ENCODE measurements around the gene SLIT3.
A peak's percentile ranks its signal among the peaks of the same experiment; 100 is the strongest.
"Not testable (repeated sequence)": the region's sequence is repeated elsewhere in the genome, so short reads cannot be mapped to it uniquely, and the experiment has no call there.

Gene SLIT3

GRCh38 chr5:169218861-169219260, 82.1 kb downstream of the SLIT3 start:
- DNase-seq, result peak; percentile 42

GRCh38 chr5:169218176-169218575, 82.8 kb downstream of the SLIT3 start:
- no peak for DNase-seq

GRCh38 chr5:169216866-169217265, 84.1 kb downstream of the SLIT3 start:
- no peak for DNase-seq

- peak; percentile 82 for DNase-seq
Measured at GRCh38 chr5:169213479-169213878, 87.5 kb downstream of the SLIT3 start.

- not testable (repeated sequence) for DNase-seq
Measured at GRCh38 chr5:169211761-169212160, 89.2 kb downstream of the SLIT3 start.

DNA sequence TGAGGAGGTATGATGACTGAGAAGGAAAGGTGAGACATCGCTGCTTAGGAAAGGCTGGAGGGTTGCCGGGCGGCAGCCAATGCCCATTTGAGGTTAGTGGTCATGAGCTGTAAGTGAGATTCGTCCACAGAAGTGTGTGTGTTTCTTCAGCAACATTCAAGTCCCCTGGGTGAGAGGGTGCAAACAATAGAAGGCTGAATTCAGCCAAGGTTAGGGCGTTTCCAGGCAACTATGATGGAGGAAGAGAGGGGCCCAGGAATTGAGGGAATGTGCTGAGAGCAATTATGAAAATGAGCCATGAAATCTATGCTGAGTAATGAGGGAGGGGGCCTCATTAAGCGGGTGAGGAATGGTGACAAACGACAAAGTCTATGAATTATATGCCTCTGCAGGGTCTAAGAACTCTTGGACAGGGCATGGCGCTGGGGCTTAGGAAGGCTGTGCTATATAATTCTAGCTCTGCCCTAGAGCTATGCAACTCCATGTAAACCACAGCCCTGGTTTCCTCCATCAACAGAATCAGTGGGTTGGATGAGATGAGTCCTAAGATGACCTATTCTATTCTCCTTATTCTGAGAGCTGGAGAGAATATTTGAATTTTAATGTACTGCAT, 96.0 kb downstream of the SLIT3 start:
- no peak for DNase-seq

DNA sequence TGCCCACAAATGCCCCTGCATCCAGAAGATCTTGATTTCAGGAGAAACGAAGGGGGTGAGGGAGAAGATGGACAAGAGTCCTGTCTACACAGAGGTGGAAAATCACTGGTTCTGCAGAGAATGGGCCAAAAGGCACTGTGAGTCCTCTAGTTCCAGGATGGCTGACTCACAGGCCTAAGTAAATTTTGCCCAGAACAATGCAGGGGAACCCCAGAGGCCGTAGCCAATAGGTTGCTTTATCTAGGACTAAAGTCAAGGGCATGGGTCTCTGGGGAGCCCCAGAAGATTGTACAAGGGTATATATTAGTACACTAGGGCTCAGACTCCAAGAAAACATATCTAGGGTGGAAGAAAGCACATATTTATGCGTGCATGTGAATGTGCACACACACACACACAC, 98.0 kb downstream of the SLIT3 start:
- DNase-seq, result no peak

- no peak for DNase-seq
Measured at GRCh38 chr5:169201597-169201996, 99.3 kb downstream of the SLIT3 start.

- no peak for DNase-seq
Measured at GRCh38 chr5:169200125-169200778, 100.7 kb downstream of the SLIT3 start.

DNA sequence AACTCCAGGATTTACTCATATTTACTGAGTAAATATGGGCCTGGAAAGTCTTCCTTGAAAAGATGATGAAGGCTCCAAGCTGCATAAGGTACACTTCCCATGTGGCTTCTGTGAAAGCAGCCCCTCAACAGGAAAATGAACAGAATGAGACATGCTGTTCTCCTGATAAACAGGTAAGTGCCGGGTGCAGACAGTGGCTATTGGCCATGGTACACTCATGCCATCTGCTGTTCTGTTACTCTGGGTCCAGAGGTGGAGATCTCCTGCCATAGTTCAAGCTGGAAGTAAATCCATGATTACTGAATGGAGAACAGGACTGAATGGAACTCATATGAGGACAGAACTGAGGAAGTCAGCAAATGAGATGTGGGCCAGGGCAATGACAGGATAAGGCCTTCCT, 103.6 kb downstream of the SLIT3 start:
- DNase-seq, result no peak

DNA sequence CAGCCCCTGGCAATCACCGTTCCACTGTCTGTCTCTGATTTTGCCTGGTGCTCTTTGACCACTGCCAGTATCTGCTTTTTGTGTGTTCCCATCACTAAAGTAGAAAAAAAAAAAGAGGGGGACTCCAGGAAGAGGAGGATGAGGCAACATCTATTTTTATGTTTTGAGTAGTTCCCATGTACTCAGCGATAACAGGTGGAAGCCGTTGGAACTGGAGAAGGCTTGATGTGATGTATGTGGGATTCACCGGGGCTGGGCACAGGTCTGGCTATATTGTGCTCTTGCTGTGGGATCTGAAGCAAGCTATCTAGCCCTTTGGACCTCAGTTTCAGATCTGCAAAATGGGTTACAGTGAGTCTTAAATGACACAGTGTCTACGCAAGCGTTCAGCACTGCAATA, 104.9 kb downstream of the SLIT3 start:
- no peak for DNase-seq

GRCh38 chr5:169195601-169196000, 105.3 kb downstream of the SLIT3 start:
- DNase-seq, result peak; percentile 43

DNA sequence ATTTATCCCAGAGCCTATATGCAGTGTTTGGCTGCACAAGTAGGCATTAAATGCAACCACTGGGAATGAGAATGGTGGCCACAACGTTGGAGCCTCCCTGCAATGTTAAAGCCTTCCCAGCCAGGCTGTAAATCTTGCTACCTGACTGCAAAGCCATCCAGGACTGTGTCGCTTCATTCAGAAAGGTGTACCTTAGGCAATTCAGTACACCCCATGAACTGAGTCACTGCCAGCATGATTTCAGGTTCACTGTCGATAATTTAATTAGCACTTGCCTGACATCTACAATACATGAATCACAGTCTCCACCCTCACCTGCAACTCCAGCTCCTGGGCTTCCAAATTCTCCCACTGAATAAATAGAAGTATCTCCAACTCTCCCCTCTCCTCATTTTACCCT, 108.4 kb downstream of the SLIT3 start:
- no peak for DNase-seq

GRCh38 chr5:169190849-169191248, 110.1 kb downstream of the SLIT3 start:
- peak; percentile 46 for DNase-seq

DNA sequence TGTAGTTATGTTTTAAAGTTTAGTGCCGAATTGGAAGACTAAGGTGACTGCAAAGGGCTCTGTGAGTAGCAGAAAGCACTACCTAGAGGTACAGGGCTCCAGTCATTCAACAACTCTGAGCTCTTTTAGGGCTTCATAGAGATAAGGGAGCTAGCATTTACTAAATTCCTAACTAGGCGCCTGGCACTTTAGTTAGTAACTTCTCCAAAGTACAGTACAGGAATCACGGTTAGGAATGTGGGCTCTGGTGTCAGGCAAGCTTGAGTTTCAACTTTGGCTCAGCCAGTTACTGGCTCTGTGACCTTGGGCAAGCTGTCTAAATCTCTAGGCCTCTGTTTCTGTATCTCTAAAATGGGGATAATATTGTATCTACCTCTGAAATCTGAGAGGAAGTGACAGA, 115.3 kb downstream of the SLIT3 start:
- DNase-seq, result peak; percentile 66

DNA sequence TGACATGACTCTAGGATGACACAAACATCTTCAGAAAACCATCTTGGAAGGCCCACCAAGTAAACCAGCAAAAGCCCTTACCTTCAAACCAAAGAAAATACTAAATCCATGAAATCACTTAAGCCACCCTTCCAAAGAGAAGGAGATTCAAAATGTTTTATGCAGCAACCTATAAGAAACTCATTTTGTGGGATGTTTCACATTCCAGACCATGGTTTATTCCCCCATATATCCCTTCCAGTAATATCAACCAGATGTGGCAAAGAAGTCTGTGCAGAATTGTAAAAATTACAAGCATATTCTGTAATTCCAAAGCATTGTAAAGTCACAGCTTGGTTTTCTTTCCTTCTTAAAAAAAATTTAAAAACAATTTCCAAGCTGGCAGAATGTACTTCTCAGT, 117.4 kb downstream of the SLIT3 start:
- DNase-seq, result peak; percentile 89

GRCh38 chr5:169182797-169183196, 118.1 kb downstream of the SLIT3 start:
- DNase-seq, result peak; percentile 40

DNA sequence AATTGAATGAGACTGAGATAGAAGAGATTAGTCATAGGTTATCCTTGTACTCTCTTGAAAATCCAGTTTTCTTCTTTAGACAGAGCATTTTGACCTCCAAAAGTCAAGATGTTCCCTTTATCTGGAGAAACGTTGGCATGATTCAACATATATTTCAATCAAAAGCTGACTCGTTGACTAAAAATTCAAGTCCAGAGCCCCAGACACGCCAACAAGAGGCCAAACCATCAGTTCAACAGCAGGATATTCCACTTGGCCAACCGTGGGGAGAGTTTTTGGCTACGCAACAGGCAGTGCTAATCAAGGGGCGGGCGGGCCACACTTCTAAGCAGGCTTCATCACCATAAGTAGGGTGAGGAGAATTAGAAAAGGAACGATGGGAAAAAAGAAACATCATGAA, 119.1 kb downstream of the SLIT3 start:
- peak; percentile 86 for DNase-seq

- DNase-seq, result no peak
Measured at GRCh38 chr5:169178754-169179153, 122.2 kb downstream of the SLIT3 start.

DNA sequence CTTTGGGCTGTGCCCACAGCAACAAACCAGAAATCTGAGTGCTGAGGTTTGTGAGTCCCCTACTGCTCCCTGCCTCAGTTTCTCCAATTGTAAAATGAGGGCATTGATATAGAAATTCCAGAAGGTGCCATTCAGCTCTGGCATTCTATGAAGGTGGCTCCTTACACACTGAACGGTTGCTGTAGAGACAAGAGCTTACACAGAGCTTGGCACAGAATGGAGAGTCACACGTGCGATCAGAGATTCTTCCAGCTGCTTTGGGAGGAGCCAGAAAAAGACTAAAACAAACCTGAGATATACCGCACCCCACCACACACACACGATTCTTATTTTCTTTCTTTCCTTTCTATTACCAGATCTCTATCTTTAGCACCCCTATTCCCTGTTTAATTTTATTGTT, 122.7 kb downstream of the SLIT3 start:
- DNase-seq, result no peak

GRCh38 chr5:169176709-169177694, 123.9 kb downstream of the SLIT3 start:
- DNase-seq, result no peak

DNA sequence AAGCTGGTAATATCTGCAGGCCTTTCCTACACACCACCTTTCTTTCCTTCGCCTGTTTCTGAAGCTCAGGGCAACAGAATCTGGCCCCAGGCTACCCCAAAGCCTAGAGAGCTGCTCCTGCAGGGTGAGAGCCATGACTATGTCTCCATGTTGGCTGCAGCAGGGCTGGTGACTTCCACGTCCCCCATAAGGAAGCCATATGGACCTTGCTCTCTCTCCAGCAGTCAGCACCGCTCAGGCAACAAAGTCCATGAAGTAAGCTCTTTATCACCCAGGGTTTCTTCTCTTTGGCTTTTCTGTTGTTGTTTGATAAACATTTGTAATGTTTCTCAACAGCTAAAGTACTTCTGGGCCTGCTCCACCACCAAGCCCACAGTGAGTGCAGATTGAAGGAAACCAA, 125.2 kb downstream of the SLIT3 start:
- no peak for DNase-seq

- no peak for DNase-seq
Measured at GRCh38 chr5:169174923-169175322, 126.0 kb downstream of the SLIT3 start.
